Retina (tissue), 1 donor: ENCODE measurements around the gene SORCS1.

Experiments
- DNase-seq: peaks from one replicate; pipeline ENCODE4 v3.0.0-alpha.2; 2016

The SORCS1 gene

GRCh38 chr10:106636766-106637491 is 527.6 kb downstream of the SORCS1 start:
- no peak for DNase-seq

GRCh38 chr10:106635947-106636346 is 528.6 kb downstream of the SORCS1 start:
- no peak for DNase-seq

- no peak for DNase-seq
Measured at GRCh38 chr10:106631016-106631702, 533.3 kb downstream of the SORCS1 start.

- no peak for DNase-seq
Measured at GRCh38 chr10:106626371-106626770, 538.1 kb downstream of the SORCS1 start.

- peak; percentile 48 for DNase-seq
Measured at GRCh38 chr10:106625751-106626150, 538.8 kb downstream of the SORCS1 start.

- no peak for DNase-seq
Measured at GRCh38 chr10:106619346-106619745, 545.2 kb downstream of the SORCS1 start.

GRCh38 chr10:106618646-106619045 is 545.9 kb downstream of the SORCS1 start:
- no peak for DNase-seq

- DNase-seq: no peak
Measured at GRCh38 chr10:106615081-106615480, 549.4 kb downstream of the SORCS1 start.

- no peak for DNase-seq
Measured at GRCh38 chr10:106614293-106614692, 550.2 kb downstream of the SORCS1 start.

GRCh38 chr10:106612381-106612780 is 552.1 kb downstream of the SORCS1 start:
- no peak for DNase-seq

- DNase-seq: no peak
Measured at GRCh38 chr10:106609470-106610266, 554.8 kb downstream of the SORCS1 start.

GRCh38 chr10:106608066-106608465 is 556.4 kb downstream of the SORCS1 start:
- DNase-seq: no peak

GRCh38 chr10:106595281-106595680 is 569.2 kb downstream of the SORCS1 start:
- DNase-seq: no peak

- no peak for DNase-seq
Measured at GRCh38 chr10:106593876-106594275, 570.6 kb downstream of the SORCS1 start.

- no peak for DNase-seq
Measured at GRCh38 chr10:106592396-106592795, 572.1 kb downstream of the SORCS1 start.

GRCh38 chr10:106582291-106582690 is 582.2 kb downstream of the SORCS1 start:
- no peak for DNase-seq

GRCh38 chr10:106577756-106578155 is 586.8 kb downstream of the SORCS1 start:
- no peak for DNase-seq

GRCh38 chr10:106577266-106577665 is 587.2 kb downstream of the SORCS1 start:
- DNase-seq: no peak

GRCh38 chr10:106576534-106576933 is 588.0 kb downstream of the SORCS1 start:
- no peak for DNase-seq

GRCh38 chr10:106573106-106573505 is 591.4 kb downstream of the SORCS1 start:
- no peak for DNase-seq

GRCh38 chr10:106571192-106571946 is 593.1 kb downstream of the SORCS1 start:
- DNase-seq: peak; percentile 42

GRCh38 chr10:106570268-106570667 is 594.2 kb downstream of the SORCS1 start:
- no peak for DNase-seq

GRCh38 chr10:106567629-106568028 is 596.9 kb downstream of the SORCS1 start:
- no peak for DNase-seq
